Forelimb muscle (tissue), 1 donor: ENCODE measurements around the gene CPTP. TPM values are rescaled to one million over a fixed set of nuclear protein-coding genes. Genes with fewer than 3 reads are reported as not detected.

Experiments used
- DNase-seq: peaks from one replicate; pipeline ENCODE4 v3.0.0-alpha.2; 2013; ENCODE audit warnings: low read depth
- polyA plus RNA-seq: library from polyadenylated mRNA; unstranded; fragments of 120-200 nt; gene quantifications from one replicate; pipeline ENCODE4 v1.2.1, GENCODE V29; 2013; ENCODE audit not compliant: insufficient read length

CPTP gene
- polyA plus RNA-seq, 1 donor, result 16.5 TPM

DNA sequence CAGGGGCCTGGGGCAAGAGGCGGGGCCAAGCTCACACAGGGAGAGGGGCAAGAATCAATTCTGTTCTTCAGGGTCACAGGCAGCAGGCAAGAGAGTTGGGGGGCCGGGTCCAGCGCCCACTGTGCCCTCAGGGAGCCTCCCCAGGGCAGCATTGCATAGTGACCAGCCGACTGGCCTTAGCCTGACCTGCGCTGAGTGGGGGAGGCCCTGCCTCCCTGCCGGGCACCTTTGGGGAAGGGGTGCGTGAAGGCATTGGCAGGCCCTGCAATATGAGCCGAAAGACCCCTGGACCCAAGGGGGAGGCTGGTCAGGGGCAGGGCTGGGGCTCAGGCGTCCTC is 32.2 kb upstream of the CPTP start:
- DNase-seq, result no peak

DNA sequence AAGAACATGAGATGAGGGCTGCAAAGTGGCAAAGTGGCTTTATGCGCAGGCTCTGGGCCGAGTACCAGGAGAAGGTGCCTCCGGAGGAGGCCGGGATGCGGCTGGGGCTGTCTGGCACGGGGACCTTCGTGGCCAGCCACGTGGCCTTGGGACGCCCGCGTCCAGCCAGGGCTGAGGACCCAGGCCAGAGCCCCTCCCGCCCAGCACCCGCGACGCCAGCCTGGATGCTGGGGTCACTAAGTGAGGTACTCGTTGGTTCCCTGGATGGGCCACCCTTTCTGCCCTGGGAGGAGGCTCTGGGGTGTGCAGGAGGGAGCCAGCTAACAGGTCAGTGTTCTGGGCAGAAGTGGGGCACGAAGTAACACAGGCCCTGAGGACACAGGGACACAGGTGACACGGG is 31.8 kb upstream of the CPTP start:
- no peak for DNase-seq

DNA sequence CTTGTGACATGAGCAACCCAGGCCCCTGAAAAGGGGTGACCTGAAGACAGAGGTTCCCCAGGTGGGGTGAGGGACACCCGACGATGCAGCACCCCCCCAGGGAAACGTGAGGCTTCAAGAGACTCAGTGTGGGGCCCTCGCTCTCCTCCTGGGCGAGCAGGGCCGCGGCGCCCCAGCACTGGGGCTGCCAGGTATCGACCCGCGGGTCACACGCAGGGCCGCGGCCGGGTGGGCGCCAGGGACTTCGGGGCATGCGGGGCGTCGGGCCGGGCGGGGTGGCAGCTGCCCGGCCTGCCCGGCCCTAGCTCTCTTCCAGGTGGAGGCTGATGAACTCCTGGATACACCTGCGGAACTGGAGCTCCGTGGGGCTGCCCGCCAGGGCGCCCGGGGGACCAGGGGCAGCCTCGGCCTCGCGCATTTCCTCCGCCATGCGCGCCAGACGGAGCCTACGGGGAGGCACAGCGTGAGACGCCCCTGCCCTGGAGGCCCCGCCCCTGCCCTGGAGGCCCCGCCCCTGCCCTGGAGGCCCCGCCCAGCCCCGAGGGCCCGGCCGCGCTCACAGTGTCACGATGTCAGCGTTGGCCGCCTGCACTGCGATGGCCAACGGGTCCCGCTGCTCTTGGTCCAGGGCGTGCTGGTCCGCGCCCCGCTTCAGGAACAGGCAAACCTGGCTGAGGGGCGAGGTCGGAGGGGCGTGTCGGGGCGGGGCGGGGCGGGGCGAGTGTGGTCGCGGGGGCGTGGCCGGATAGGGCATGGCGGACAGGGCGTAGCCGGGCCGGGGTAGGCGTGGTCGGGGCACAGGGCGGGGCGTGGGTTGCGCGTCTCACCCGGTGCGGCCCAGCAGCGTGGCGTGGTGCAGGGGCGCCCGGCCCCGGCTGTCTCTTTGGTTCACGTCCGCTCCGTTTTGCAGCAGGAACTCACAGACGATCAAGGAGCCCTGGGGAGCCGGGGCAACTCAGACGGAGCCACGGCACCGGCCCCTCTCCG is 31.0 kb upstream of the CPTP start:
- no peak for DNase-seq

DNA sequence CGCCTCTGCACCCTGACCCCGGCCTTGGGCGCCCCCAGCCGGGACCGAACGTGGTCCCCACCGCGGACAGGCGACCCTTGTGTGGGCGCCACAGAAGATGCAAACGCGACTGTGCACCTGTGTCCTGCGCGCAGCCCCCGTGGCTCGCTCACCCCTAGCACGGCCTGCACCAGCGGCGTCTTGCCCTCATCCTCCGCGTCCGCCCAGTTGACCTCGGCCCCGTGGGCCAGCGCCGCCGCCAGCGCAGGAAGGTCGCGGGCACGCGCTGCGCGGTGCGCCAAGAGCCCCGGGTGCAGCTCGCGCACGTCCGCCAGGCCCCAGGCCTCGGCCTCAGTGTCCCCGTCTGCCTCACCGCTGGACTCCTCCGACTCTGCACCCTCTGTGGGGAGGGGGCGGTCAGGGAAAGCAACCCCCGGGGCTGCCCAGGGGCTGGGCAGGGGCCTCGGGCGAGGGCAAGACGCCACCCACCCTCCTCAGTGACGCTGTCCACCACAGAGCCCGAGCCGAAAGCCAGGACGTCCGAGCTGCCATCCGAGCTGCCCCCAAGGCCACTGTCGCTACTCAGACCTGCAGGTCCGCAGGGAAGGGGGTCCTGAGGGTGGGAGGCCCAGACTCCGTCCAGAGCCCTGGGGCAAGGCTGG is 30.2 kb upstream of the CPTP start:
- DNase-seq, result no peak

DNA sequence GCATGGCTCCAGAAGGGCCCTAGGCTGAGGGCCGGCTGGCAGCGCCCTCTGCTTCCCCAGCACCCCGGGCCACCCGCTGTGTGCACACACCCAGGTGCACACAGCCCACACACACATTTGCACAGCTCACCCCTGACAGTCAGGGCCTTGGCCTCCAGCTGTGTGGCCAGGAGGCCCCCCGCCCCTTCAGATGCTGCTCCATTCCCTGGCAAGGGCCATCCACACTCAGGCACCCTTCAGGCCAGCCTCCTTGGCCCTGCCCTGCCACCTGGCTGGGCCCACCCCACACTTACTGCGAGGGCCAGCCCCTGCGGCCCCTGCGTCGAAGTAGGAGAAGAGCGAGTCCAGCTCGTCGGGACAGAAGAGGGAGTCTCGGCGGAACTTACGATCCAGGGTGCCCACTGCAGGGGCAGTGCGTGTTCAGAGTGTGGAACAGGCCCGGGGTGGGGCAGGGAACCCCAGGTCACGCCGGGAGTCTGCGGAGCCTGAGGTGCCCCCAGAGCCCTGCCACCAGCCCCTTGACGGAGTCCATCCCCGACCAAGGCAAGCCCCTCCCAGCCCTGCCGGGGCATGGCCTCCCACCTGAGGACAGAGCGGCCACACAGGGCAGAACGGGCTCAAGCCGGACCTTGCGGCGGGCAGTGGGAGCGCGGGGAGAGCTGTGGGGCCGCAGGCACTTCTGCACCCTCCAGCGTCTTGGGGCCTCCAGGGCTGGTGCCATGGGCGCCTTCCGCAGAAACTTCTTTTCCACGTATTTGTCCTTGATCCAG is 29.3 kb upstream of the CPTP start:
- DNase-seq, result no peak

DNA sequence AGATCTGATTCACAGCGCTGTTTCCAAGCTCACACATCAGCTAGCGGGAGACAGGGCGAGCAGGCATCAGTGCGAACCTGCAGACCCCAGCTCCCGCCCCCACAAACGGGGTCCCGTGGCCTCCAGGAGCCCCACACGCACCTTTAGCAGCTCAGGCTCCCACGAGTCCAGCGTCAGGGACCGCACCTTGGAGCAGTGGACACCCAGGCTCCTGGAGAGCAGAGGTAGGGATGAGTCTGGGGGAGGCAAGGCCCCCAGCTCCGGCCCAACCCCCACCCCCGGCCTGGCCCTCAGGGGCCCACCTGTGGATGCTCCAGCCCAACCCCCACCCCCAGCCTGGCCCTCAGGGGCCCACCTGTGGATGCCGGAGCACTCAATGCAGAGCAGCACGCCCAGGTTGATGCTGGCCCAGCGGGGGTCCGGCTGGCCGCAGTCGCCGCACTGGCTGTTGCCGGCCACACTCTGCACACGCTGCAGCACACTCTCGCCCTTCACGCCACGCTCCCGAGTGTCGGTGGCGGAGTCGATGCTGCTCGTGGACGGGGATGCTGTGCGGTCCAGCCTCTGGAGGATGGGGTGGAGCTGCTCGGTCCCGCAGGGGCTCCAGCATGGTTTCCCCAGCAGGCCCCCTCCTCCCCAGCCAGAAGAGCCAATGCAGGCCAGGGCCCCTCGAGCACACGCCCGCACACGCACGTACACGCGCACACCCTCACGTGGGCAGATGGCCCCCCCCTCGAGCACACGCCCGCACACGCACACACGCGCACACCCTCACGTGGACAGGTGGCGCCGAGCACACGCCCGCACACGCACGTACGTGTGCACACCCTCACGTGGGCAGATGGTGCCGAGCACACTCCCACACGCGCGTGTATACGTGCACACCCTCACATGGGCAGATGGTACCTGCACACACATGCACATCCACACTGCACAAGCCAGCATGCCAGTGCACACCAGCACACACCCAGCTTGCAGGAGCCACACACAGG is 28.2 kb upstream of the CPTP start:
- no peak for DNase-seq

DNA sequence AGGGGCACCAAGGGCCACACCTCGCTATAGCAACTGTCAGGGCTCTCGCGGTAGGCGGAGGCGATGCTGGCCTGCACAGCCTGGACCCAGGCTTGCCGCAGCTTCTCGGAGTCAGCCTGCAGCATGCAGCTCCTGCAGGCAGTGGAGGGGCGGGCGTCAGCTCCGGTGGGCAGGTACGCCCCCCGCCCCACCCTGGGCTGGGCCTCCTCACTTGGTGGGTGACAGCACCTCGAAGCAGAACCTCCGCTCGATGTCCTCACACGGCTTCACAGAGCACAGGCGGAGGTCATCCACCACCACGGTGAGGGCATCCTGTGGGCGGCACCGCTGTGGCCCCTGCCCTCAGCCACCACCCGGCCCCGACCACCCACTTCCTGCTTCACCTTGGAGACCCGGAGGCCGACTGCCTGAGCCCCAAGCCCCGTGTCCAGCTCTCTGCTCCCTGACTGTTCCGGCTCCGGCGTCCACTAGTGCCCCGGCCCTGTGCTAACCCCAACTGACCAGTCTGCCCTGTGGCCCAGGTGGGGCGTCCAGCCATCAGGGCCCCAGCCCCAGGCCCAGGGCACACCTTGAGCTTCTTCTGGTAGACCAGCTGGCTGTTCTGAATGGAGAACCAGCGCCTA is 26.7 kb upstream of the CPTP start:
- DNase-seq, result no peak

DNA sequence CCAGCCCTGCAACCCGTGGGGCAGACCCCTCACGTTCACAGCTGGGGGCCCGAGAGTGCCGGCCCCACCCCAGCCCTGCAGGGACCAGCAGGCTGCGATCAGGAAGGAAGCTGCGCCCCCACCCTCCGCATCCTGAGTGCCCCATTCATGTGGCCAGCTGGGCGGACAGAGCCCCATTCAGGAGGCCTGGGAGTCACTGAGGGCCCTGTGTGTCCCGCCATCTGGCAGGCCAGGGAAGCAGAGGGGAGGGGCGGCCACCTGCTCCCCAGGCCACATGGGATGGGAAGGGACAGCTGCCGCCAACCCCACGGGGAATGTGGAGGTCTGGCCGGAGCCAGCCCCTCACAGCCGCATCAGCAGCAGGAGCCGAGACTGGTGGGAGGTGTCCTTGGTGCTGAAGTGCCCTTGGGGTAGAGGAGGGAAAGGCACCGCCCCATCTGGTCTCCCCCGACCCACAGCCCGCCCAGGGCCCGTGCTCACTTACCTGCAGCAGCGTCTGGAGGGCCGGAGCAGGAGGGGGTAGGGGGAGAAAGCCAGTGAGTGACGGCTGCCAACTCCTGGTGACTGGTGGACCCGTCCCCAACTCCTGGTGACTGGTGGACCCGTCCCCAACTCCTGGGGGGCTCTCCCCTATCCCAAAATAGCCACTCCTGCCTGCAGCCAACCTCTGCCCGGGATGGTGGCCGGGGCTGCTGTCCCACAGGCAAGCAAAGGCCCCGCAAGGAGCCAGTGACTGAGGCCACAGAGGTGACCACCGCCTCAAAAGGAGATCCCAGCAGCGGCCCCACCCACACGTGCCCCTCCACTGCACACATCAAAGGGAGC is 25.5 kb upstream of the CPTP start:
- no peak for DNase-seq

DNA sequence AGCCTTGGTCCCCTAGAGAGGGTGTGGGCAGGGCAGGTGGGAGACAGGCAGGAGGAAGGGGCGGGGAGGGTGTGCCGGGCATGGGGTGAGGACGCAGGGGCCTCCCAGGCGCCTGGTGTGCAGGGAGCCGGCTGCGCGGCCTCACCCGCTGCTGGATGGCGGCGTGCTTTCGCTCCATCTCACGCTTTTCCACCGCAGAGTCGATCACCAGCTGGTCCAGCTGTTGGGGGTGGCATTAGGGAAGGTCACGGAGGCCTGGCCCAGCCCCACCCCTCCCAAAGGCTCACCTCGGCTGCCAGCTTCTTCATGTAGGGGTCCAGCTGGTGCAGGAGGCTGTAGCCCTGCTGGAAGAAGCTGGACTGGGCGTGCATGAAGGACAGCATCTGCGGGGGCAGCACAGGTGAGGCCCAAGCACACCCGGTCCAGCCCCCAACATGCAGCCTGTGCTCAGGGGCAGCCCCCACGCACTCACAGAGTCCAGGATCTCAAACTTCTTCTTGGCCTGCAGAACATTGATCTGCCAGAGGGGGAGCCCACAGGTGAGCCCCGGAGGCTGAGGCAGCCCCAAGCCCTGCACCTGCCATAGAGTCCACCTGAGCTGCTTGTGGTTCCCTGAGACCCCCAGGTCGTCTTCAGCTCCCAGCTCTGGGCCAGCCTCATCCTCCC is 24.8 kb upstream of the CPTP start:
- DNase-seq, result no peak

DNA sequence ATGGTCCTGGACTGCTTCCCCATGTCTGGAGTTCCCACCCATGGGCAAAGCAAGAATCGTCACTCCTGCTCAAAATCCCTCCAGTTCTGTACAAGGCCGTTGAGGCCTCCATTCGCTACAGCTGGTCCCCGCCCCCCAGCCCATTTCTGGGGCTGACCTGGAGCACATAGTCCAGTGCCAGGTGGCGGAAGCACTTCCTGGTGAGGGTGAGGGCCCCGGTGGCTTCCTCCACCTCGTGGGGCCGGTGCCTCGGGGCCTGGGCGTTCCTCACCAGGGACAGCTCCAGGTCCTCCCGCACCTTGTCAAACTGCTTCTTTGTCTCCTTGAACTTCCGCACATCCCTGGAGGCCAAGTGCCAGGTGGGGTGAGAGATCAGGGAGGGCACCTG is 24.3 kb upstream of the CPTP start:
- DNase-seq, result no peak

DNA sequence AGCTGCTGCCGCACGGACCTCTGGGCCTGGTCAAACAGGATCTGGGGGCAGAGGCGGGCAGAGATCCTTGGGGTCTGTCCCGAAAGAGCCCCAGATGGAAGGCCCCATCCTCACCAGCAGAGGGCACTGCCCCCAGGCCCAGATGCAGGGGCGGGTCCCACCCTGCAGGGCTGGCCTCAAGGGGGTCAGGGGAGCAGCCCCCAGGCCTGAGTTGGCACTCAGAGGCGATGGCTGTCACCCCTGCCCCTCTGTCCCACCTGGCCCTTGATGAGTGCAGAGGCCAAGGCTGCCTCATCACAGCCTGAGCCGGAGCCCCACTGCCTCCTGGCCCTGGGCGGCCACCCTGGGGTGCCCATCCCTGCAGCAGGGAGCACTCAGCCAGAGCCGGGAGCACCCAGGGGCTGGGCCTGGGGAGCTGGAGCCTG is 22.6 kb upstream of the CPTP start:
- DNase-seq, result no peak

DNA sequence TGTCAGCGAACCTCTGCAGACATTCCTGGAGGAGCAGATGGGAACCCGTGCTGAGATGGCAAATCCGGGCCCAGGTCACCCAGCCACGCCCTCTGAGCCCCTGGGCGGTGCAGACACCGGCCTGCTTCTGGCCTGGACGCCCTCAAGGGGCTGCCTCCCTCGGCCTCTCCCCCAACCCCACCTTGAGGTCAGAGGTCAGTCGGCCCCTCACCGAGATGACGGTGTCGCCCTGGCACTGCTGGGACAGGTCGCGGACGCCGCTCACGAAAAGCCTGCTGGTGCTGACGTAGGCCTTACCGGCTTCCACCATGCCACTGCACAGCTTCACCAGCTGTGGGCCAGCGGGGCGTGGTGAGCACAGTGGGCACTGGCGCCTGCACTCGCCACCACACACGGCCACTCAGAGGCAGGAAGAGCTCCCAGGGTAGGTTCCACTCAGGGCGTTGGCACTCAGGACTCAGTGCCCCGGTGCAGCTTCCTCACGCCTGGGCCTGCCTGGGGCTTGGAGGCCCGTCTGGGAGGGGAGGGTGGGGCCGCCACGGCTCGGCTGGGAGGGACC is 21.6 kb upstream of the CPTP start:
- no peak for DNase-seq

DNA sequence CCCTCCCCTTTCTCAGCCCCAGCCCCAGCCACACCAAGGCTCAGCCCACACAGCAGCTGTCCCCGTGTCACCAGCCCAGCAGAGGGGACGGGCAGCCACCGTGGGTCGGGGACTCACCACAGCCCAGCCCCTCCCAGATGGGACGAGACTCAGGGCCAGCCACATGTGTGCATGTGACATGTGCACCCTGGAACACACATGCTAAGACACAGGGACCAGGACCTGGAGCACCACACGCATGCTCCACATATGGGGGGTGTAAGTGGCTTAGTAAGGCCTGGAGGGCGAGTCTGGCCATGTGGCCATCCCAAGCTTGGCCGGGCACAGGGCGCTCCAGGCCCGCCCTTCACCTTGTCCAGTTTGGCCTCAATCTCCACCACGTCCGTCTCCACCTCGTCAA is 20.9 kb upstream of the CPTP start:
- DNase-seq, result no peak

DNA sequence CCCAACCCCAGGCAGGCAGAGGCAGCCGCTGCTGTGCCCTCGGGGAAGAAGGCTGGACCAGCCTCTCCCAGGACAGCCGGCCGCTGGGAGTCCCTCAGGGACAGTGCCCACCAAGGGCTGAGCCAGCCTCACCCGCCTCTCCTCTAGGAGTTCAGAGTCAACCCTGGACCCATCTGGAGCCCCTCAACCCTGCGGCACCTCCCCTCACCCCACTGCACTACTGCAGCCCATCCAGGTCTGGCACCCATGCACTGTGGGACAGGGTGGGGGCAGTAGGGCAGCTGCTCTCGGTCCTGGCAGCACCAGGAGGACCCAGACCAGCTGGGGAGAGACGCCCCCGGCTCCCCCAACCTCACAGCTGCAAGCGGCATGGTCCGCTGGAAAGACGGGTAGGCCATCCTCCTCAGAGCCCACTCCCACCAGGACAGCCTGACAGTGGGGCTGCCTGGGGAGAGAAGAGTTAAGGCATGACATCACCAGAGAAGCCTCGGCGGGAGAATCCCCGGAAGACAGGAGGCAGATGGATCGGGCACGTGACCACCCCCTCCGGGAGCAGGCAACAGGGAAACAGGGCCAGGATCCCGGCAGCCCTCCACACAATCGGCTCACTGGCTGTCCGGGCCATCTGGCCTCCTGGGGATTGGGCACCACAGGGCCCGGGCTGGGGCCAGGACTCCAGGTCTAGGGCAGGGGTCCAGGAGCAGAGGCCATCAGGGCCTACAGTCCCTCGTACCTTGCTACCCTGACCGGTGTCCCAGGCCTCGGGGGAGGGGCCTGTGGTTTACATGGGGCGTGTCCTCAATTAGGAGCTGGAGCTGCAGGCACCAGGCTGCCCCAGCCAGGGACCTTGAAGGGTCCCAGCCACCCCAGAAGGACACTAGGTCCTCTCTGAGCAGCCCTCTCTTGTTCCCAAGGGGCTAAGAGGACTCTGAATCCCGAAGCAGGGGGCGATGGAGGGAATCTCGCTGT is 20.0 kb upstream of the CPTP start:
- no peak for DNase-seq

DNA sequence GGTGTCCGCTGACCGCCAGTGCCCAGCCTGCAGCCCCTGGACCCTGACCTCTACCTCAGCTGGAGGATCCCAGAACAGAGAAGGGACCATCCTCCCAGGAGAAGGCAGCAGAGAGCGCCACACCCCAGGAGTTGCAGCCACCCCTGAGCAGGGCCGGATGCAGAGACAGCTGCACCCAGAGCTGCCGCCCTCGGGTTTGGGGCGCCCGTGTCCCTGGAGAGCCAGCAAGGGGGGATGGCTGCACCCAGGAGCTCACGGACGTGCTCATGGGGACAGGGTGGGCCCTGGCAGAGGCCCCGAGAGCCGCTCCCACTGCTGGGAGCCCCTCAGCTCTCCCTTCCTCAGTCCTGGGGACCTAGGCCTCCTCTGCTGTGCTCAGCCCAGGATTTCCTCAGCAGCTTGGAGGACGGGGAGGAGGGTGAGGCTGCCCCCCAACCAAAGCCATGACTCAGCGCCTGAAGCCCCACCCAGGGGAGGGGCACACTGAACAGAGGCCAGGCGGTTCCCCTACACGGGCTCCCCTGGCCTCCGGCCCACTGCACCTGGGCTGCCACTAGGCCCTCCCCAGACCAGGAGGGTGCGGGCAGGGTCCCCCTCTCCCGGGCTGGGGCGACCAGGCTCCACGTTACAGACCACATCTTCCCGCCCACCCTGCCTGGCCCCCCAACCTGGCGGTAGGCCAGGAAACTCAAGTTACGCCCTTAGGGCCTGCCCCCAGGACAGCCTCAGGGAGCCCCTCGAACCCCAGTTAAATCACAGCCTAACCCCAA is 19.1 kb upstream of the CPTP start:
- DNase-seq, result no peak

DNA sequence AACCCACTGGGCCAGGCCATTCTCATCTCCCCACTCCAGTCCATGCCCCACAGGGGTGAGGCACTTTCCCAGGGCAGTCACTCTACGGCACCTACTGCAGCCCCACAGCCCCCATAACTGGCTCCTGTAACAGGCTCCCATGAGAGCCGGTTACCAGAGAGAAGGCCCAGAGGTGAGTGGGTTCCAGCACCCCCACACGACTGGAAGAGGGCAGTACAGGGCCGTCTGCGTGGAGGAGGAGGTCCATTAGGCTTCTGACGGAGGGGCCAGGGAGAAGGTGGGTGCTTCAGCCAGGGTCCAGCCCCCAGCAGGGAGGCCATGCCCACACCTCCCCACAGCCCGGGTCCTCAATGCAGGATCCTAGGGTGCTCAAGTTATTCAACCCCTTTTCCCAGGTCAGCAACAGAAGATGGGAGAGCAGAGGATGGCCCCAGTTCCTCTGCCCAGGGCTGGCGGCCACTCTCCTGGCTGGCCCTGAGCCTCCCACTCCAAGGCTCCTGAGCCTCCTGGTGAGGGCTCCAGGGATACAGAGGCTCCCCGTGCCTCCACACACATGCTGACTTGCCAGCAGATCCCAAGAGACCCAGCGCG is 18.4 kb upstream of the CPTP start:
- DNase-seq, result no peak
